ENCODE measurements around the gene FYN.
A peak's percentile ranks its signal among the peaks of the same experiment; 100 is the strongest.

FYN gene

DNA sequence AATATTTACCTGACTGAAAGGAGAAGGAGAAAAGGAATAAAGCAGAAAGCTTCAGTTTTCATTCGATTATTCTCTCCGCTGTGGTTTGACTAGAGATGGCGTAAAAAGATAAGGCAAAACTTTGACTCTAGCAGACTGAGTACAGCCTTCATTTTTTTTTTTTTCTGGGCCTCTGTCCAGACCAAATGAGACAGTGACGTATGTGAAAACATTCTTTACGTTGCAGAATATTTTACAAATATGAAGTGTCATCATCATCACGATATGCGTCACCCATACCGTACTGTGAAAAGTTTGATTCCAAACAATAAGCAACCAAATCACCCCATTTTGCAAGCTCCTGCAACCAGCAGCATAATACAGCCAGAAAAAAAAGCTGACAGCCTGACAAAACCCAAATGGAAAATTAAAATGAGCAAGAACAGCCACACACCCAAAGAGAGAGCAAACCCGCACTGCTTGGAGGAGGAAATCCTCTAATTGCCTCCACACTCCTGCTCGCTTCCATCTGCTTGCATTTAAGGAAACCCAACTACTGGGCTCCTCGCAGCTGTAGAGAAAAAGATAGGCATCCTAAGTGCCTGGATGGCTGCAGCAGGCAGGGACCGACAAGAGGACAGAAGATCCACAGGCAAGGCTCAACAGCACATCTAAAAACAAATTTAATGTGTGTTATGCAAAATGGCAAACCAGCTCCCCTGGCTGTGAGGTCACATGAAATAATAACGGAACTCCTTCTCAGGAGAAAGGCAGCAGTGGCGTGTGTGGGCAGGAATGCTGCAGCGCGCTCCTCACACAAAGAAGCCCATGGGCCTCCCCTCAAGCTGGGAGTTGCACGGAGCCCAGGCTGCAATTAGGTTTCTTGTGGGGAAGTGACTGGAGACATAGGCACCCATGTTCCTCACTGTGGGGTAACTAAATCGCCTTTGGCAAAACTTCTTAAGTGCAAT, 113.1 kb downstream of the FYN start:
- H3K36me3 Mint-ChIP-seq, result peaks cover 56% of the 10 kb centered on the region
- DNase-seq, result peak; percentile 47
- H3K27ac Mint-ChIP-seq, result peak overlapping the region; percentile 97
- H3K27me3 Mint-ChIP-seq, result no peaks in the 10 kb centered on the region
- CTCF ChIA-PET, result interaction anchor here (0.6 to 1.8 kb wide), 10 partner anchors 35 to 240 kb away, joined by 3 to 6 read pairs (median 3); no protein-coding TSS in a partner anchor
- peaks cover 92% of the 10 kb centered on the region for H3K4me1 Mint-ChIP-seq
- peak overlapping the region; percentile 71 for H3K4me3 Mint-ChIP-seq
- no peaks in the 10 kb centered on the region for H3K9me3 Mint-ChIP-seq

DNA sequence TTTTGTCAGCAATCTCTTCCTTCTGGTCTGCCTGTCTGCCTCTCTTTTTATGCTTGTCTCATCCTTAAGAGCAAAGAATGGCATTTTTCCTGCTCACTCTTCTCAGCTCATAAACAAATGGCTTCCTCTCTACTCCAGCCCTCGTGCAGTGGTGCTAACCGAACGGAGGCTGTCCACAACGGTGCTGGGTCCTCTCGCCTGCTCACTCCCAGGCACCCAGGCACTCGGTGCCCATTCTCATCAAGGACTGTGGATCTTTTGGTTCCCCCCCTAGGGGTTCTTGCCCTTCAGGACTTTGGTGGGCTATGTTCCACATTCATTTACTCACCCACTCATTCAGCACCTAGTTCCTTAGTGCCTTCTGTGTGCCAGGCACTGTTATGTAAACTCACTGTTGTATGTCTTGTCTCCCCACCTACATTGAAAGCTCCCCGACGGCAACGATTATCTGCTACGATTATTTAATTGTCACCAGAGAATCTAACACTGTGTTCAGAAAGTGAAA, 113.9 kb downstream of the FYN start:
- Mint-ChIP-seq H3K4me3 (peak overlapping the region; percentile 71), H3K36me3 (peaks cover 50% of the 10 kb centered on the region), H3K27me3 (no peaks in the 10 kb centered on the region), H3K4me1 (peaks cover 91% of the 10 kb centered on the region), H3K27ac (peak overlapping the region; percentile 97), H3K9me3 (no peaks in the 10 kb centered on the region)
- peak; percentile 46 for DNase-seq
- CTCF ChIA-PET, result interaction anchor here (0.7 to 1.8 kb wide), 8 partner anchors 34 to 240 kb away, joined by 3 to 6 read pairs (median 3); no protein-coding TSS in a partner anchor

DNA sequence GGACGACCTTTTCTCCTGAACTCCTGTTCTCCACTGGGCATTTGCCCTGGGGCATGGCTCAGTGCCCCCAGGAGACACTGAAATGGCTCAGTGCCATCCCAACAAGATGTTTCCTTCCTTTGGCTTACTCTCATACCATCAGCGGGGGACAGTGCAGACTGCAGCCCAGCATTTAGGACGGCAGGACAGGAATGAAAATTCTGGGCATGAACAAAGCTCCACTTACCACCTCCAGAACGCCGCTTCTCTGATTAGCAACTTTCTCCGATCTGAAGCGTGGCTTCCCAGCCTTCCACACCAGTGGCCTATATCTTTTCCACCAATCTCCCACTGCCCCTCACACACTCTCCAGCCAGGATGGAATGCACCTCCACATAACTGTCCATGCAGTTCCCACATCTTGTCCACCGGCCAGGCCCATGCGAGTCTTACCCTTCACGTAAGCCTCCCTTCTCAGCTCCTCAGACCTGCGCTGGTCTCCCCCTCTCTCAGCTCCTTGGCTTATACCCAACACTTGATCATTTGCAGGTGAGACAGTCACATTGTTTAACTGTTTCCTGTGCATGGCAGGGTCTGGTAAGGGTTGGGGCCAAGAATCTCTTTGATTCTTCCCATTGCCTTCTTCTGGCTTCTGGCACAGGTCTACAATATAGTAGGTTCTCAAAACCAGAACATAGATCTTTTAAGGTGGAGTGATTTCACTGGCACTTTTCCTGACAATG, 114.5 kb downstream of the FYN start:
- no peak for DNase-seq
- peak overlapping the region; percentile 71 for H3K4me3 Mint-ChIP-seq
- H3K27me3 Mint-ChIP-seq, result no peaks in the 10 kb centered on the region
- H3K4me1 Mint-ChIP-seq, result peaks cover 92% of the 10 kb centered on the region
- H3K9me3 Mint-ChIP-seq, result no peaks in the 10 kb centered on the region
- peaks cover 53% of the 10 kb centered on the region for H3K36me3 Mint-ChIP-seq
- peak overlapping the region; percentile 97 for H3K27ac Mint-ChIP-seq
- CTCF ChIA-PET, result interaction anchor here (0.7 to 1.8 kb wide), 2 partner anchors 9 to 33 kb away, joined by 3 to 6 read pairs; no protein-coding TSS in a partner anchor

DNA sequence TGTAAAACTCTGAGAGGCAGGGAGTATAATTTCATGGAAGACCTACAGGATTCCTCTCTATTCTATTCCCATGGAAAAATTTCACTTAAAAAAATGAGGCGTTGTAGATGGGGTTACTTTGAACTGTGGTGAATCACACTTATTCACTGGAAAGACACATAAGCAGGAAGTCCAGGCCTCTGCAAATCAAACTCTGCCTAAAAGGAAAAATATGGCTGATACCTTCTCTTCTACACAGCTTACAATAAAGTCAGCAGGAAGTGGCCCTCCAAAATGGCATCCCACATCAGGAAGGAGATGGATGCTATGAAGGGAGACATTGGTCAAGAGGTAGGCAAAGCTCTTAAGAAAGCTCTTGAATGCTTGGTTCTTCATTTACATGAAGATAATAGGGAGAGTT, 115.9 kb downstream of the FYN start:
- Mint-ChIP-seq H3K4me3 (peak overlapping the region; percentile 46), H3K4me1 (peaks cover 92% of the 10 kb centered on the region), H3K9me3 (no peaks in the 10 kb centered on the region), H3K27ac (peak overlapping the region; percentile 97), H3K27me3 (no peaks in the 10 kb centered on the region), H3K36me3 (peaks cover 57% of the 10 kb centered on the region)
- no peak for DNase-seq
- CTCF ChIA-PET, result interaction anchor here (0.9 kb wide), 1 partner anchor 35 kb away, joined by 3 read pairs; no protein-coding TSS in a partner anchor

DNA sequence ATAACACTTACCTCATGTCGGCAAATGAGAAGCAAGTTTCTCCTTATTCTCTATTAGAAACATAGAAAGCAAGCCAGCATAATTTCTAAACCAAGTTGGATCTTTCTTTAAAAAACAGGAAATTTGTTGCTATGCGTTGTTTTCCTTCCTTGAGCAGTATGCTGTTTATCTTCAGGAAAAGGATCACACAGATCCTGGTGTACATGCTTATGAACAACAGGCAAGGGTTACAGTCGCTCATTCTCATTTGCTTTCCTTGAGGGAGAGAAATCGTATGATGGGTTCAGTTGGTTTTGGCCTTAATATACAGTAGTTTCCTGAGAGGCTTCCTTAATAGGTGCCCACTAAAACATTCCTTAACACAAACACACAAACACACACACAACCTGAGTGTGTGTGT, 118.8 kb downstream of the FYN start:
- no peaks in the 10 kb centered on the region for H3K27me3 Mint-ChIP-seq

DNA sequence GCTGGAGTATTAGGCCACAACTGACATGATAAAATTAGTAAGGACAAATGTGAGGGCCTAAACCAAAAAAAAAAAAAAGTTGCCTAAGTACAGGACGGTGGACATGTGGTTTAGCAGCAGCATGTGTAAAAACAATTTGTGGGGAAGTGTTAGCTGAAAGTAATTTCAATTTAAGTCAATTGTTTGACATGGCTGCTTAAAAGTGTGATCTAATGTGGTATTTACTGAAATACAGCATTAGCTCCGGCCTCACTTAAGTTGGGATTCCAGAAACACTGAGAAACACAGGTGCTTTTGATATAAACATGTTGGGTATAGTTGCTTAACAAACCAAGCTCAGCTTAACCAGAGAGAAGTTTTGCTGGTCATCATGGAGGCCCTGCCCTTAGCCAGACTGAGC, 119.7 kb downstream of the FYN start:
- H3K27ac Mint-ChIP-seq, result peak overlapping the region; percentile 78
- DNase-seq, result no peak
- peaks cover 89% of the 10 kb centered on the region for H3K4me1 Mint-ChIP-seq
- CTCF ChIA-PET, result interaction anchor here (0.6 to 2.6 kb wide), 7 partner anchors 8 to 234 kb away, joined by 3 to 6 read pairs (median 3); no protein-coding TSS in a partner anchor
- peaks cover 57% of the 10 kb centered on the region for H3K36me3 Mint-ChIP-seq
- H3K4me3 Mint-ChIP-seq, result no peak overlapping the region
- H3K27me3 Mint-ChIP-seq, result no peaks in the 10 kb centered on the region
- H3K9me3 Mint-ChIP-seq, result no peaks in the 10 kb centered on the region

More for the DNA sequence above, 118.8 kb downstream of the FYN start:
- Mint-ChIP-seq H3K36me3 (peaks cover 58% of the 10 kb centered on the region), H3K27ac (peak overlapping the region; percentile 53), H3K9me3 (no peaks in the 10 kb centered on the region), H3K4me3 (no peak overlapping the region), H3K4me1 (peaks cover 89% of the 10 kb centered on the region)
- no peak for DNase-seq
- CTCF ChIA-PET, result interaction anchor here (0.7 to 1.2 kb wide), 2 partner anchors 9 to 89 kb away, joined by 3 to 4 read pairs; no protein-coding TSS in a partner anchor

DNA sequence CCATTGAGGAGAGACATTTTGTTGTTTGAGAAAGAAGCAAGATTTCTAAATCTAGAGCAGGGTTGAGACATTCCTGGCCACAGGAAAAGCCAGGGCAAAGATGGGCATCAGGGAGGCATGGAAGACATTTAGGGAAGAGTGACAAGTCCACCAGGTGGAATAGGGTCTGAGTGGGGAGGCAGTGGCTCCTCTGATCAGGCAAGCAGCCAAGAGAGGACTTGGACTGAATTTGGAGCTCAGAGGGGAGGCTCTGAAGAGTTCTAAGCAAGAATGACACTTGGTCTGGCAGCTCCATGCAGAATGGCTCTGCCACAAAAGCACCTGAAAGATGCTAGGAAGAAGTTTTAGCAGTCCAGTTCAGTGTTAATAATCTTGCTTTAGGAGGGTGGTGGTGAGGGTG, 120.8 kb downstream of the FYN start:
- CTCF ChIA-PET, result interaction anchor here (1.0 to 2.6 kb wide), 2 partner anchors 9 to 61 kb away, joined by 5 to 6 read pairs; no protein-coding TSS in a partner anchor
- peaks cover 59% of the 10 kb centered on the region for H3K36me3 Mint-ChIP-seq

DNA sequence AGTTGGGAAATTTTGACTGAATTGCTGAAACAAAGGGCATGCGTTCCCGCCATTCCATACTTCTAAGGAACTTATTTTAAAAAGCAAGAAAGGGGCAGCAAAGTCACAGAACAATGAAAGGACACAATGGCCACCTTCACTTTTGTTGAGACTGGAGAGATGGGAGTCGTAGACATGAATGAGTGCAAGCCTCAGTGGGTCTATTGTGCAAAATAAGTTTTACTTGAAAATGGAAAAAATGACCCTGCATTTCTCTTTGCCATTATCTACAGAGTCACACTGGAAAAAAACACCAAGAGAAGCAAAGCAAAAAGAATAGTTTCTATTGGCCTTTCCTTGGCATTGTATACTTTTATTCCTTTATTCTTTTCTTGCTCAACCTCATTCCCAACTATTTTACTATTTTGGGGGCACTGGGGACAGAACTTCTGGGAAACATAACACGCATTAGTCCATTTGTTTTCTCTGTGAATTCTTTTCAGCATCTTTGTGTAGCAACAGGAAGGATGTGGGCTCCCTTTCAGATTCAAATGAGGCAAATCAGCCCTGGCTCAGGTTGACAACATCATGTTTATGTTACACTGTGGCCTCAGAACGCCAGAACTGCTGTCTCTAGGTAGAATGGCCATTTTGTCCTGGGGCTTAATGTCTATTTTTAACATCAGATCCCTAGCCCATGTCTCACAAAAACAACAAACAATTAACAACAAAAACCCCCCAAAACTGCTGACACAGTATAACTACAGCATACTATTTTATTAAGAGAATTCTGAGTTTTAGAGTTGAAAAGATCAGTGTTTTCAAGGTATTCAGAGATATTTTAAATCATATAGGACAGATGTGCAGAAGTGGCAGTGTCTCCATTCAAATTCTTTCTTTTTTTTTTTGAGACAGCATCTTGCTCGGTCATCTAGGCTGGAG, 122.2 kb downstream of the FYN start:
- H3K4me1 Mint-ChIP-seq, result peaks cover 92% of the 10 kb centered on the region
- peak overlapping the region; percentile 38 for H3K4me3 Mint-ChIP-seq
- peak overlapping the region; percentile 94 for H3K27ac Mint-ChIP-seq
- H3K27me3 Mint-ChIP-seq, result no peaks in the 10 kb centered on the region
- CTCF ChIA-PET, result interaction anchor here (2.6 kb wide), 1 partner anchor 10 kb away, joined by 6 read pairs; no protein-coding TSS in a partner anchor
- DNase-seq, result peak; percentile 74
- H3K9me3 Mint-ChIP-seq, result no peaks in the 10 kb centered on the region
- H3K36me3 Mint-ChIP-seq, result peaks cover 62% of the 10 kb centered on the region

More for the DNA sequence above, 120.8 kb downstream of the FYN start:
- Mint-ChIP-seq H3K4me1 (peaks cover 88% of the 10 kb centered on the region), H3K9me3 (no peaks in the 10 kb centered on the region), H3K27ac (peak overlapping the region; percentile 78), H3K4me3 (no peak overlapping the region), H3K27me3 (no peaks in the 10 kb centered on the region)
- no peak for DNase-seq

DNA sequence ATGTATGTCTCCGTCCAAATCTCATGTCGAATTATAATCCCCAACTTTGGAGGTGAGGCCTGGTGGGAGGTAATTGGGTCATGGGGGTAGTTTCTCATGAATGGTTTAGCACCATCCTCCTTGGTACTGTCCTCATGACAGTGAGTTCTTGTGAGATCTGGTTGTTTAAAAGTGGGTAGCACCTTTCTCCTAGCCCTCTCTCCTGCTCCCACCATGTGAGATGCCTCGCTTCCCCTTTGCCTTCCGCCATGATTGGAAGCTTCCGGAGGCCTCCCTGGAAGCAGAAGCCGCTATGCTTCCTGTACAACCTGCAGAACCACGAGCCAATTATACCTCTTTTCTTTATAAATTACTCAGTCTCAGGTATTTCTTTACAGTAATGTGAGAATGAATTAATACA, 123.1 kb downstream of the FYN start:
- H3K4me1 Mint-ChIP-seq, result peaks cover 94% of the 10 kb centered on the region
- H3K36me3 Mint-ChIP-seq, result peaks cover 64% of the 10 kb centered on the region
- H3K27ac Mint-ChIP-seq, result peak overlapping the region; percentile 94
- DNase-seq, result no peak
- CTCF ChIA-PET, result no interaction called here
- no peaks in the 10 kb centered on the region for H3K27me3 Mint-ChIP-seq
- H3K9me3 Mint-ChIP-seq, result no peaks in the 10 kb centered on the region
- H3K4me3 Mint-ChIP-seq, result no peak overlapping the region

DNA sequence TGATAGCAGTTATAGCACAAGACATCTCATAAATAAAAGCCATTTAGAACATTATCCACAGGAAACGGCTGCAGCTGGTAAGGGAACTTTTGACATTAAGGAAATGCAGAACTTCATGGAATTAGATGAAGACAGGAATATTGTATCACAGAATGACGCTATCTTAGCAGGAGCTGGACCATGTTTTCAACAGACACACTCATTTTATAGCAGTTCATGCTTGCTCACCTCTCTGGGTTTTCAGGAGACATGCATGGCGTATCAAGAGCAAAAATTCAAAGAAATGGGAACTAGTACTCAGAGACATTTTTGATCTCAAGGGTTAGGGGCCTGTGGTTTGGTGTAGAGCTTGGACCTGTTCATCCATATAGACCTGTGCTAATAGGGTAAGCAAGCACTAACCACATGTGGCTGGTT, 125.0 kb downstream of the FYN start:
- CTCF ChIA-PET, result interaction anchor here (0.6 kb wide), 1 partner anchor 96 kb away, joined by 3 read pairs; no protein-coding TSS in a partner anchor
- Mint-ChIP-seq H3K27ac (no peak overlapping the region), H3K4me1 (peaks cover 80% of the 10 kb centered on the region), H3K27me3 (no peaks in the 10 kb centered on the region), H3K36me3 (peaks cover 60% of the 10 kb centered on the region), H3K4me3 (no peak overlapping the region), H3K9me3 (no peaks in the 10 kb centered on the region)
- DNase-seq, result no peak

DNA sequence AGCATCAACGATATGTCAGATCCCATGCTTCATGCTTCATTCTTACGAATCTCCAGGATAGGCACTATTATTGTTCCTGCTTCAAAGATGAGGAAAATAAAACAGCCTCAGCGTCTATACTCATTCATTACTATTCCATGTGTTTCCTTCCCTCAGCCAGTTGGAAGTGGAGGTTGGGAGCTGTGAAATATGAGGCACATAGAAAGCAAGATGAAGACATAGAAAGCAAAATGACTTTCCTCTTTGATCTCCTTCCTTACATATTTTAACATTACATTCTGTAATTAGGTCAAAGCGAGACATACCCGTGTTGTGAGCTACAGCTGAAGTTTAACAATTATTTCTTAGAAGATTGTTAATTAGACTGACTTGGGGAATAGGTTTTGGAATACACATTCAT, 125.4 kb downstream of the FYN start:
- no peak overlapping the region for H3K27ac Mint-ChIP-seq
- no peaks in the 10 kb centered on the region for H3K9me3 Mint-ChIP-seq
- no peaks in the 10 kb centered on the region for H3K27me3 Mint-ChIP-seq
- peaks cover 59% of the 10 kb centered on the region for H3K36me3 Mint-ChIP-seq
- H3K4me1 Mint-ChIP-seq, result peaks cover 76% of the 10 kb centered on the region
- no peak for DNase-seq
- no peak overlapping the region for H3K4me3 Mint-ChIP-seq
- CTCF ChIA-PET, result interaction anchor here (0.6 kb wide), 1 partner anchor 96 kb away, joined by 3 read pairs; no protein-coding TSS in a partner anchor

DNA sequence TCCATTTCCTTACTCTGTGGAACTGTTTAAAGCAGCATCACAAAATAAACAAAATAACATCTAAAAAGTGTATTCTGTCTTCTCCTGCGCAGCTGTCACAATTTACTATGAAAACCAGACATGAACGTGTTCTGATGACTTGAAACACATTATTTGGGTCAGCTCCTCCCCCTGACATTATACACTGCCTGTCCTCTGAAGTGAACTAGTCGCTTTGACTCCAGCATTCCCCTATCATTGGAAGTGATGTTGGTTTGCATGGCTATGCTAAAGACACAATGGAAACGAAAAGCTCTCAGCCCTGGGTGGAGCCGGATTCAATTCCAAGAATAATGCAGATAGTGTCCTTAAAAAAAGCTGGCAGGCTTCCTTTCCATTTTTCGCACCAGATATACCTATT, 125.9 kb downstream of the FYN start:
- Mint-ChIP-seq H3K9me3 (no peaks in the 10 kb centered on the region), H3K27ac (peak overlapping the region; percentile 6), H3K36me3 (peaks cover 58% of the 10 kb centered on the region), H3K27me3 (no peaks in the 10 kb centered on the region), H3K4me1 (peaks cover 75% of the 10 kb centered on the region), H3K4me3 (no peak overlapping the region)
- no peak for DNase-seq
- CTCF ChIA-PET, result interaction anchor here (0.6 kb wide), 1 partner anchor 96 kb away, joined by 3 read pairs; no protein-coding TSS in a partner anchor

DNA sequence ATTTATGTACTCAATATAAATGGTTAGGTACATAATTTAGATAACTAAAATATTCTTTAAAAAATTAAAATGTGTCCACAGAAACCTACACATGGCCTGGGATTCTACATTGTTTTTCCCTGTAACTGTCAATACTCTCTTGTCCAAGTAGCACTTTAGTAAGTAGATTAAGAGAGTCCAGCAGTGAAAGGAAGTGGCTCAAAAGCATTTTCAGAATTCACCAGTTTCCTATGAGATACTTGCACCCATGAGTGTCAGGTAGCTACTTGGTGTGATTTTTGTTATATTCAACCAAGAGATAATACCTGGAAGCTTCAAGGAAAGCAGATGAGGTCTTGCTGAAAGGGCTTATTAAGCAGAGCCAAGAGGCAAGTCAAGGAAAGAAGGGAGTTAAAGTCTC, 126.3 kb downstream of the FYN start:
- H3K36me3 Mint-ChIP-seq, result peaks cover 57% of the 10 kb centered on the region
- H3K27me3 Mint-ChIP-seq, result no peaks in the 10 kb centered on the region
- peaks cover 74% of the 10 kb centered on the region for H3K4me1 Mint-ChIP-seq
- H3K4me3 Mint-ChIP-seq, result no peak overlapping the region
- CTCF ChIA-PET, result interaction anchor here (0.5 kb wide), 1 partner anchor 262 kb away, joined by 3 read pairs; no protein-coding TSS in a partner anchor
- no peak overlapping the region for H3K27ac Mint-ChIP-seq
- no peaks in the 10 kb centered on the region for H3K9me3 Mint-ChIP-seq
- no peak for DNase-seq
